Immature natural killer cell (primary cell): Measurements from ENCODE around the gene RASL11A. TPM values are rescaled to one million over a fixed set of nuclear protein-coding genes. Genes with fewer than 3 reads are reported as not detected.

Source experiments
- DNase-seq, 3 donors: peaks; one replicate each; pipeline ENCODE4 v3.0.0; 2022; ENCODE audit warnings: mixed read lengths in 1 of 3
- H3K27ac Mint-ChIP-seq, 6 donors: one replicate each; pipeline ENCODE4 v1.8.0; 2020; ENCODE audit warnings: mixed read lengths in 6 of 6, mild to moderate bottlenecking in 5 of 6, inconsistent platforms in 4 of 6, moderate library complexity in 3 of 6
- H3K27me3 Mint-ChIP-seq, 3 donors: one replicate each; pipeline ENCODE4 v1.8.0; 2020 to 2021; ENCODE audit warnings: low read depth in 3 of 3, mild to moderate bottlenecking in 3 of 3, mixed read lengths in 3 of 3, moderate library complexity in 3 of 3, inconsistent platforms in 1 of 3
- H3K36me3 Mint-ChIP-seq, 3 donors: one replicate each; pipeline ENCODE4 v1.8.0; 2020; ENCODE audit warnings: mixed read lengths in 3 of 3, inconsistent platforms in 2 of 3, mild to moderate bottlenecking in 2 of 3
- H3K4me1 Mint-ChIP-seq, 2 donors: one replicate each; pipeline ENCODE4 v1.8.0; 2020; ENCODE audit warnings: inconsistent platforms in 2 of 2, mild to moderate bottlenecking in 2 of 2, mixed read lengths in 2 of 2, moderate library complexity in 1 of 2
- H3K4me3 Mint-ChIP-seq, 5 donors: one replicate each; pipeline ENCODE4 v1.8.0; 2020; ENCODE audit warnings: mild to moderate bottlenecking in 5 of 5, mixed read lengths in 5 of 5, inconsistent platforms in 3 of 5, moderate library complexity in 3 of 5
- H3K9me3 Mint-ChIP-seq, 6 donors: one replicate each; pipeline ENCODE4 v1.8.0; 2020; ENCODE audit warnings: mild to moderate bottlenecking in 6 of 6, mixed read lengths in 6 of 6, inconsistent platforms in 4 of 6, moderate library complexity in 3 of 6
- polyA plus RNA-seq, 3 donors: library from polyadenylated mRNA; unstranded; fragments of 300-500 nt; fragmentation: Illumina TruSeq; gene quantifications; one replicate each; pipeline ENCODE4 v1.2.3, GENCODE V29; 2021

Gene RASL11A
- polyA plus RNA-seq, 3 donors from 2014 or later, result 0.22 to 0.54 TPM; not detected in 1

DNA sequence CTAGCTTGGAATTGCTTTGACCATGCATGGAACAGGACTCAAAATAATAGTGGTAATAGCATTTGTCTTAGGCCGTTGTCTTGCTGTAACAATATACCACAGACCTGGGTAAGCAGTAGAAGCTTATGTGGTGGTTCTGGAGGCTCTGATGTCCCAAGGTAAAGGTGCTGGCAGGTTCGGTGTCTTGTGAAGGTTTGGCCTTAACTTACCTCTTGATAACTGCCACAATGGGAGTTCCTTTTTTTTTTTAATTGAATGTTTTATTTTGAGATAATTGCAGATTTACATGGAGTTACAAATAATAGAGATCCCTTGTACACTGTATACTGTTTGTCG, 13.4 kb upstream of the RASL11A start:
- Mint-ChIP-seq H3K27ac (peak overlapping the region in 3 of 6 donors; percentile 11 to 16 (median 13)), H3K9me3 (no peaks in the 10 kb centered on the region), H3K4me3 (no peak overlapping the region), H3K27me3 (peaks cover 0 to 4% (median 0%) of the 10 kb centered on the region in 3 donors), H3K4me1 (peaks cover 30 to 54% of the 10 kb centered on the region in 2 donors), H3K36me3 (peaks cover 0 to 22% (median 8%) of the 10 kb centered on the region in 3 donors)
- DNase-seq, result no peak

DNA sequence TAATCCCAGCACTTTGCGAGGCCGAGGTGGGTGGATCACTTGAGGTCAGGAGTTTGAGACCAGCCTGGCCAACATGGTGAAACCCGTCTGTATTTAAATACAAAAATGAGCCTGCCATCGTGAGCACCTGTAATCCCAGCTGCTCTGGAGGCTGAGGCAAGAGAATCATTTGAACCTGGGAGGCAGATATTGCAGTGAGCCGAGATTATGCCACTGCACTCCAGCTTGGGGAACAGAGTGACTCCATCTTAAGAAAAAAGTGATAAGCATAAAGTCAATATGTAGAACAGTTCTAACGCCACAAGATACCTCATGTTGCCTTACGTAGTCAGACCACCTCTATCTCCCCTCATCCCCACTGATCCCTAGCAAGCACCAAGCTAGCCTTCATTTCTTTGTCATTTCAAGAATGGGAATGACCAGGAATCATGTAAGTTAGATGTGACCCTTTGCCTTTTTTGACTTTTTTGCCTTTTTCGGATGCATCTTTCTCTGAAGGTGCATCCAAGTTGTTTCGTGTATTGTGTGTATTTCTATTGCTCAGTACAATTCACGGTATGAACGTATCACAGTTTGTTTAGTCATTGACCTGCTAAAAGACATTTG, 12.9 kb upstream of the RASL11A start:
- Mint-ChIP-seq H3K27ac (peak overlapping the region in 3 of 6 donors; percentile 41 to 62 (median 51)), H3K4me3 (no peak overlapping the region), H3K4me1 (peaks cover 26 to 51% of the 10 kb centered on the region in 2 donors)

GRCh38 chr13:27258637-27259386, 11.8 kb upstream of the RASL11A start:
- no peak for DNase-seq
- peaks cover 15 to 42% of the 10 kb centered on the region in 2 donors for H3K4me1 Mint-ChIP-seq
- no peaks in the 10 kb centered on the region for H3K9me3 Mint-ChIP-seq
- H3K27ac Mint-ChIP-seq, result peak overlapping the region in 5 of 6 donors; percentile 4 to 76 (median 19)
- H3K4me3 Mint-ChIP-seq, result no peak overlapping the region
- H3K27me3 Mint-ChIP-seq, result no peaks in the 10 kb centered on the region
- H3K36me3 Mint-ChIP-seq, result peaks cover 0 to 20% (median 6%) of the 10 kb centered on the region in 3 donors

More for the DNA sequence above, 12.9 kb upstream of the RASL11A start:
- Mint-ChIP-seq H3K27me3 (no peaks in the 10 kb centered on the region), H3K36me3 (peaks cover 0 to 22% (median 8%) of the 10 kb centered on the region in 3 donors), H3K9me3 (no peaks in the 10 kb centered on the region)
- no peak for DNase-seq

DNA sequence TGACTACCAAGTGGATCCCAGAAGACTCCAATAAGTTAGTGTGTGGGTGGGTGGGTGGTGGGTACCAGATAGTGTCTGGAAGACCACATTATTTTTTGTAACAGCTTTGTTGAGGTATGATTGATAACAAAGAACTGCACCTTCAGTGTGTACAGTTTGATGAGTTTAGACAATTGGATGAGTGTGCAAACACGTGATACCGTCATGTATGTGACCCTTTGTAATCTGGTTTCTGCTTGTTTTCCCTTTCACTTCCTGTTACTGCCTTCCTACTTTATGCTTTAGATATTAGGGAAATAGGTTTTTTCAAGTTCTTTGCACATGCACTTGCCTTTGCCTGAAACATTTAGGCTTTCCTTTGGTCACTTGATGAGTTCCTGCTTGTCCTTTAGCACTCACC, 10.8 kb upstream of the RASL11A start:
- Mint-ChIP-seq H3K27ac (peak overlapping the region; percentile 19 to 80 (median 42)), H3K27me3 (peaks cover 0 to 5% (median 0%) of the 10 kb centered on the region in 3 donors), H3K9me3 (no peaks in the 10 kb centered on the region), H3K36me3 (peaks cover 0 to 18% (median 6%) of the 10 kb centered on the region in 3 donors), H3K4me3 (no peak overlapping the region), H3K4me1 (peaks cover 9 to 34% of the 10 kb centered on the region in 2 donors)
- no peak for DNase-seq

GRCh38 chr13:27261396-27261795, 9.2 kb upstream of the RASL11A start:
- Mint-ChIP-seq H3K27ac (peak overlapping the region in 5 of 6 donors; percentile 0 to 76 (median 68)), H3K4me3 (no peak overlapping the region), H3K27me3 (peaks cover 0 to 5% (median 0%) of the 10 kb centered on the region in 3 donors), H3K36me3 (peaks cover 3 to 15% (median 5%) of the 10 kb centered on the region in 3 donors), H3K4me1 (peaks cover 7 to 31% of the 10 kb centered on the region in 2 donors), H3K9me3 (no peaks in the 10 kb centered on the region)
- no peak for DNase-seq

DNA sequence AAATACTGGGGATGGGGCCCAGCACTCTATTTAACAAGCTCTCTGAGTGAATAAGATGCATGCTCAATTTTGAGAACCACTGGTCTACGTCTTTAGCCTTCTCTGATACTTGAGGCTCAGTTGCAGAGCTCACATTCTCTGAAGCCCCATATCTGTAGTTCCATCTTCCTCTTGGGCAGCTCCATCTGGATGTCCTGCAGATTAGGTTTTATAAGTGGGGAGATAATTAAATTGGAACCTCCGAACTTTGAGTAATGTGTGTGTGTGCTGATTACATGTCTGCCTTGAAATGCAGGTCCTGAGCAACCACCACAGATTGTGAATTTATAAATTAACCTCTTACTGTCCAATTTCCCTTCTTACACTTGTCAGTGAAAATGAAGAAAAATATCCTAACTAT, 7.2 kb upstream of the RASL11A start:
- DNase-seq, result no peak
- Mint-ChIP-seq H3K9me3 (no peaks in the 10 kb centered on the region), H3K4me3 (no peak overlapping the region), H3K27me3 (peaks cover 1 to 5% (median 2%) of the 10 kb centered on the region in 3 donors), H3K4me1 (peaks cover 7 to 31% of the 10 kb centered on the region in 2 donors), H3K36me3 (peaks cover 3 to 6% (median 3%) of the 10 kb centered on the region in 3 donors), H3K27ac (peak overlapping the region in 1 of 6 donors; percentile 11)

- no peak overlapping the region for H3K4me3 Mint-ChIP-seq
- H3K36me3 Mint-ChIP-seq, result peaks cover under 1 to 3% (median 3%) of the 10 kb centered on the region in 3 donors
- peaks cover 2 to 5% (median 2%) of the 10 kb centered on the region in 3 donors for H3K27me3 Mint-ChIP-seq
- no peaks in the 10 kb centered on the region for H3K9me3 Mint-ChIP-seq
- peak overlapping the region in 4 of 6 donors; percentile 13 to 75 (median 57) for H3K27ac Mint-ChIP-seq
- DNase-seq, result no peak
- peaks cover 4 to 23% of the 10 kb centered on the region in 2 donors for H3K4me1 Mint-ChIP-seq
These were observed 6.4 kb upstream of the RASL11A start for GRCh38 chr13:27264181-27264580.

DNA sequence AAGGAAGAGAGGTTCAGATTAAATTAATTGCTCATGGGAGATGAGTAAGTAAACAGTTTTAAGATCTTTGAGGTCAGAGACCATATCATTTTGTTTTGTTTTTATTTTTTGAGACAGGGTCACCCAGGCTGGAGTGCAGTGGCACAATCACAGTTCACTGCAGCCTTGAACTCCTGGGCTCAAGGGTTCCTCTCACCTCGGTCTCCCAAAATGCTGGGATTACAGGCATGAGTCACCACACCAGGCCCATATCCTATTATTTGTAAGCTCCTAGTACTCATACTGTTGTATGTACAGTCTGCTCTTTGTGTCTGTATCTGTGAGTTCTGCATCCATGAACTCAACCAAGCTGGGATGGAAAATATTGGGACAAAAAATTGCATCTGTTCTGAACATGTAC, 6.0 kb upstream of the RASL11A start:
- Mint-ChIP-seq H3K36me3 (peaks cover 0 to 3% (median 3%) of the 10 kb centered on the region in 3 donors), H3K4me1 (peaks cover 3 to 19% of the 10 kb centered on the region in 2 donors), H3K4me3 (no peak overlapping the region), H3K27me3 (peaks cover 2 to 6% (median 2%) of the 10 kb centered on the region in 3 donors), H3K9me3 (no peaks in the 10 kb centered on the region), H3K27ac (peak overlapping the region in 4 of 6 donors; percentile 13 to 75 (median 57))
- no peak for DNase-seq

- H3K4me3 Mint-ChIP-seq, result no peak overlapping the region
- no peaks in the 10 kb centered on the region for H3K9me3 Mint-ChIP-seq
- H3K36me3 Mint-ChIP-seq, result peaks cover 0 to 3% (median 3%) of the 10 kb centered on the region in 3 donors
- H3K27ac Mint-ChIP-seq, result peak overlapping the region in 1 of 6 donors; percentile 1
- peaks cover 16 to 18% of the 10 kb centered on the region in 2 donors for H3K4me1 Mint-ChIP-seq
- H3K27me3 Mint-ChIP-seq, result peaks cover 2 to 12% (median 6%) of the 10 kb centered on the region in 3 donors
- no peak for DNase-seq
These were observed 3.7 kb upstream of the RASL11A start for GRCh38 chr13:27266917-27267316.

DNA sequence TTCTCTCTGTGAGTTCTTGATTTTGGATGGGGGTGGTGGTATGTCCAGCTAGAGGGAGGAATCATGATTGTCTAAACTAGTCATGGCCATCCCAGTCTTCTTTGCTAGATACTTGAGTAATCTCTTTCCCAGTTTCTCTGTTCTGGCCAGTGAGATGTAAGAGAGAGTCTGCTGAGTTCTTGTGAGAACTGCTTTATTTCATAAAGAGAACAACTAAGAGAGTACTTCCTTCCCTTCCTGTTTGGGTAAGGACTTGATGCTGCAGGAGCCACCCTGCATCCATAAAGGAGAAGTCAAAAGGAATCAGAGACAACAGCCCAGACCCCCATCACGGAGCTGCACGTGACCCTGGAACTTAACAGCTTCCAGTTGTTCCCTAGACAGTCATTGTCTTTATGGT, 3.0 kb upstream of the RASL11A start:
- no peak for DNase-seq
- Mint-ChIP-seq H3K27me3 (peaks cover 2 to 12% (median 6%) of the 10 kb centered on the region in 3 donors), H3K4me1 (peaks cover 15 to 17% of the 10 kb centered on the region in 2 donors), H3K9me3 (no peaks in the 10 kb centered on the region), H3K36me3 (peaks cover 0 to 3% (median 3%) of the 10 kb centered on the region in 3 donors), H3K27ac (no peak overlapping the region), H3K4me3 (no peak overlapping the region)

GRCh38 chr13:27269114-27269665, 1.4 kb upstream of the RASL11A start:
- Mint-ChIP-seq H3K4me1 (peaks cover 14% of the 10 kb centered on the region in 2 donors), H3K9me3 (peaks cover 0 to 2% (median 0%) of the 10 kb centered on the region in 6 donors), H3K4me3 (peak overlapping the region in 3 of 5 donors; percentile 78 to 91 (median 90)), H3K27ac (no peak overlapping the region), H3K27me3 (peaks cover 6 to 16% (median 11%) of the 10 kb centered on the region in 3 donors), H3K36me3 (peaks cover 0 to 3% (median 3%) of the 10 kb centered on the region in 3 donors)
- DNase-seq, result no peak

- Mint-ChIP-seq H3K4me1 (peaks cover 14% of the 10 kb centered on the region in 2 donors), H3K9me3 (peaks cover 0 to 2% (median 0%) of the 10 kb centered on the region in 6 donors), H3K4me3 (peak overlapping the region; percentile 87 to 93 (median 89)), H3K36me3 (no peaks in the 10 kb centered on the region), H3K27me3 (peaks cover 7 to 22% (median 14%) of the 10 kb centered on the region in 3 donors), H3K27ac (peak overlapping the region in 3 of 6 donors; percentile 29 to 66 (median 59))
- no peak for DNase-seq
These were observed 1.0 kb downstream of the RASL11A start for GRCh38 chr13:27271570-27272096.

DNA sequence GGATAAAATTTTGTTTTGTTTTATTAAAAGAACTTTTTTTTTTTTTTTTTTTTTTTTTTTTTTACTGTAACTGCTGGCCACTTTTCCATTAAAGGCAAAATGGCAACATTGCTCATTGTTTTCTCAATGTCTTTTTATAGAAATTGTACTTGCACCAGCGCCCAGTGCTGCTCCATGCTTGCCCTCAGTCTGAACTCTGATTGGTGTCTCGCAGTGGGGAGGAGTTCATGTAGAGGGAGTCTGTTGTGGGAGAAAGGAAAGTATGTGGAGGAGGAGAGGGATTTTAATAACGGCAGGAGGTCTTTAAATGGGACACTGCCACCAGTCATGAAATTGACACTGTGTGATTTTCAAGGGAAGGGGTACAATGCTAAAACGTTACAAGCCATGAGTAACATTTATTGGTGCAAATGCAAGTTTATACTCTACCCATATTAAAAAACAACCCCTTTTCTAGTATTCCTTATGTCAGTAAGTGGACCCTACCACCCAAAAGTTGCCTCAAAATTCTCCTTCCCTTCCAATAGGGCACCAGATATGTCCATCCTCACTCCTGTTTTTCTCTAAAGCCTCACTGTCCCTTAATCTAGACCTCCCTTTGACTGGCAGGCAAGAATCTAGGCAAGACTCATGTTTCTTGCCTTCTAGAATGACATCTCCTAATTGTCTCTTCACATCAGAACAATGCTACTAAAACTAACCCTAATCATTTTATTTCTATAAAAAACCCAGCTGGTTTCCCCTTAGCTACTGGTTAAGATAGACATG, 3.2 kb downstream of the RASL11A start:
- Mint-ChIP-seq H3K4me3 (no peak overlapping the region), H3K27ac (no peak overlapping the region), H3K9me3 (peaks cover 0 to 2% (median 0%) of the 10 kb centered on the region in 6 donors), H3K27me3 (peaks cover 8 to 20% (median 13%) of the 10 kb centered on the region in 3 donors), H3K36me3 (no peaks in the 10 kb centered on the region), H3K4me1 (peaks cover 14% of the 10 kb centered on the region in 2 donors)
- no peak for DNase-seq
